OCI-LY1 (cell line): ENCODE results near the gene HIPK4.

ENCODE experiments used
- CTCF ChIP-seq: fragments of 200-600 bp; sonication (generic), shearing (Covaris generic); IDR thresholded peaks from 2 replicates; pipeline ENCODE4 v1.5.1; 2017; ENCODE audit warnings: mild to moderate bottlenecking, antibody characterized with exemption, low read length, moderate library complexity, mixed read lengths
- EZH2 ChIP-seq: fragments of 200-600 bp; sonication (generic), shearing (Covaris generic); IDR thresholded peaks from 2 replicates; pipeline ENCODE4 v1.8.0; 2017; ENCODE audit warnings: borderline replicate concordance, mixed run types, mild to moderate bottlenecking, antibody characterized with exemption, low read length, moderate library complexity, mixed read lengths

GRCh38 chr19:40374084-40374483 lies 15.9 kb downstream of the HIPK4 start:
- TF ChIP-seq CTCF (no peak), EZH2 (no peak)
